NCI-H446 treated with DMSO at 0.1 percent for 48 hours (cell line): Measurements from ENCODE around the gene ANKMY1.

Experiments used
- DNase-seq: peaks from one replicate; lab custom pipeline; 2025; lab: John Stamatoyannopoulos, UW

Gene ANKMY1

GRCh38 chr2:240520974-240521350 is 36.8 kb downstream of the ANKMY1 start:
- no peak for DNase-seq

- DNase-seq = no peak
Measured at GRCh38 chr2:240520130-240520973, 37.4 kb downstream of the ANKMY1 start.

GRCh38 chr2:240519396-240520129 is 38.2 kb downstream of the ANKMY1 start:
- DNase-seq = no peak

- no peak for DNase-seq
Measured at GRCh38 chr2:240518981-240519380, 38.8 kb downstream of the ANKMY1 start.

GRCh38 chr2:240517342-240517741 is 40.4 kb downstream of the ANKMY1 start:
- no peak for DNase-seq

GRCh38 chr2:240514631-240515030 is 43.2 kb downstream of the ANKMY1 start:
- no peak for DNase-seq

- DNase-seq = no peak
Measured at GRCh38 chr2:240513549-240514287, 44.1 kb downstream of the ANKMY1 start.

- no peak for DNase-seq
Measured at GRCh38 chr2:240512666-240513535, 44.9 kb downstream of the ANKMY1 start.

GRCh38 chr2:240512109-240512485 is 45.7 kb downstream of the ANKMY1 start:
- DNase-seq = no peak

- no peak for DNase-seq
Measured at GRCh38 chr2:240511351-240512108, 46.3 kb downstream of the ANKMY1 start.

- no peak for DNase-seq
Measured at GRCh38 chr2:240510513-240511210, 47.1 kb downstream of the ANKMY1 start.

GRCh38 chr2:240509667-240510512 is 47.9 kb downstream of the ANKMY1 start:
- DNase-seq = no peak

GRCh38 chr2:240508832-240509545 is 48.8 kb downstream of the ANKMY1 start:
- DNase-seq = no peak

- DNase-seq = no peak
Measured at GRCh38 chr2:240507778-240508251, 50.0 kb downstream of the ANKMY1 start.

- no peak for DNase-seq
Measured at GRCh38 chr2:240507060-240507777, 50.6 kb downstream of the ANKMY1 start.

- no peak for DNase-seq
Measured at GRCh38 chr2:240506406-240507059, 51.3 kb downstream of the ANKMY1 start.

GRCh38 chr2:240505910-240506309 is 51.9 kb downstream of the ANKMY1 start:
- no peak for DNase-seq
